HG03060 (cell line): ENCODE data around the gene CD79A.
"Not testable (repeated sequence)": the region's sequence is repeated elsewhere in the genome, so short reads cannot be mapped to it uniquely, and the experiment has no call there.

Experiments used
- ATAC-seq: cut with Tn5 transposase; IDR thresholded peaks from one replicate; pipeline ENCODE4 v1.9.1; 2021; ENCODE audit warnings: low read depth, moderate number of reproducible peaks; ENCODE audit not compliant: unreplicated experiment

Gene CD79A

GRCh38 chr19:41862445-41862986, 14.6 kb upstream of the CD79A start:
- ATAC-seq: no peak

DNA sequence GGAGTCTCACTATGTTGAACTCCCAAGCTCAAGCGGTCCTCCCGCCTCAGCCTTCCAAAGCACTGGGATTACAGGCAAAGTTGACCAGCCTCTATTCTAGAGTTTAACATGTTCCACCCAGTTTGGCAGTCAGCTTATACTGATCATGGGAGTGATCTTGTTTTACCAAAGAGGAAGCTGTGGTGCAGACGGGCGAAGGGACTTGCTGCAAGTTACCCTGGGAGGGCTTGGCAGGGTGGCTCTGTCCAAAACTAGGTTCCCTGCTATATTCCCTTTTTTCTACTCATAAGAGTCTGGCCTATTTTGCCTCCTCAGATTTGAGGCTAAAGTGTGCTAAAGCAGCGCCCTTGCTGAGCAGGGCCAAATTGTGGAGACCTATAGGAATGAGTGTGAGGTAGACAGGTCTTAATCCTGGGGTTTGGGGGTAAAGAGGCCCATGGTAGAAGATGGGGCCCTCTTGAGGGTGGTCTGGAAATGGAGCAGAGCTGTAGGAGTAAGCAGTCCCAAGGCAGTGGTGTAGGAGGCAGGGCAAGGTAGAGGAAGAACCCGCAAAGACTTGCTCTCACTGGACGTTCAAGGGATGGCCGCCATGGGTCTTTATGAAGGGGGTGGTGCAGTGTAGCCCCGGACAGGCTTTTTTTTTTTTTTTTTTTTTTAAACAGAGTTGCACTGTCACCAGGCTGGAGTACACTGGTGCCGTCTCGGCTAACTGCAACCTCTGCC, 13.7 kb upstream of the CD79A start:
- no peak for ATAC-seq

- no peak for ATAC-seq
Observed at GRCh38 chr19:41864374-41864773, 12.7 kb upstream of the CD79A start.

- ATAC-seq: no peak
Observed at GRCh38 chr19:41866284-41866683, 10.8 kb upstream of the CD79A start.

GRCh38 chr19:41868120-41868988, 8.7 kb upstream of the CD79A start:
- no peak for ATAC-seq

GRCh38 chr19:41868989-41869300, 8.1 kb upstream of the CD79A start:
- no peak for ATAC-seq

DNA sequence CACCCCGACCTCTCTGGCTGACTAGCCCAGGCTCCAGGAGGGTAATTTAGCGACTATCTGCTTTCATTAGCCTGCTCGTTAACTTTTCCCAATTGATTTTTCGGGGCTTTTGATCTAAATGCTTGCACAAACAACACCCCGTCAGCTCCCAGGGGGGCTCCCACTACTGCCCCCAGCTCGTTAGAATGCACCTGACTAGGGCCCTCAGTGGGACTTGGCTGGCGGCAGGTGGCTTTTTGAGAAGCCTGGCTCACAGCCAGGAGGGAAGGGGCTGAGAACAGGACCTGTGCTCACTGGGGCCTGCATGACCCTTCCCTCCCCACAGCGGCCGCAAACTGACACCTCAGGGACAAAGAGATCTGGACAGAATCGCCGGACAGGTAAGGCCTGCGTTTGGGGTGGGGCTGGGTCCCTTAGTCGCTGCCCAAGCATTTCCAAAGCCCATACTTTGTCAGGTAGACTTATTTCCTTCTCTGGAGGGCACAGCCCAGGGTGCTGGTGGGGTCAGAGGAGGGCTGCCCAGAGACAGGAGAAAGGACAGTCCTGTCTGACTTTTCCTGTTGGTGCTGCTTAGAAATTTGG, 7.6 kb upstream of the CD79A start:
- ATAC-seq: no peak

- ATAC-seq: no peak
Observed at GRCh38 chr19:41870401-41870873, 6.6 kb upstream of the CD79A start.

GRCh38 chr19:41871573-41872383, 5.3 kb upstream of the CD79A start:
- ATAC-seq: no peak

DNA sequence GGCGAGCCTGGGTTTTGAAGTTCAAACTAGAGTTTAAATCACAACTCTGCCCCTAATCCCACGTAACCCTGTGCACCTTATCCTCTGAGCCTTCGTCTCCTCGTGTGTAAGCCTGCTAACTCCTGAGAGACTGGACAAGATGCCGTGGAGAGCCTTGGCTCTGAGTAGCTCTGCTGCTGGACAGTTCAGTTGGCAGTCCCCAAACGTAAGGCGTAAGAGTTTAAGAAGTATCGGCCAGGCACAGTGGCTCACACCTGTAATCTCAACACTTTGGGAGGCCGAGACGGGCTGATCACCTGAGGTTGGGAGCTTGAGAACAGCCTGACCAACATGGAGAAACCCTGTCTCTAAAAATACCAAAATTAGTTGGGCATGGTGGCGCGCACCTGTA, 4.7 kb upstream of the CD79A start:
- ATAC-seq: no peak

GRCh38 chr19:41872775-41873647, 4.1 kb upstream of the CD79A start:
- ATAC-seq: no peak

DNA sequence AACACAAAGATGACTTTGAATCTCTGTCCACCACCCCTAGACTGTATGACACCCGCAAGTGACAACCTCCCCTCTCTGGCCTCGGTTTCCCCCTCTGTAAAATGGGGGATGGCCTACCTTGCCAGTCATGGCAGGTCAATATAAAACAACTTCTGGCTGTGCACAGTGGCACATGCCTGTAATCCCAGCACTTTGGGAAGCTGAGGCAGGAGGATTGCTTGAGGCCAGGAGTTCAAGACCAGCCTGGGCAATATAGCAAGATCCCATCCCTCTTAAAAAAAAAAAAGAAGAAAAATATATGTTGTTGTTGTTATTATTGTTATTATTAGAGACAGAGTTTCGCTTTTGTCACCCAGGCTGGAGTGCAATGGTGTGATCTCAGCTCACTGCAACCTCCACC, 1.1 kb upstream of the CD79A start:
- ATAC-seq: not testable (repeated sequence)

GRCh38 chr19:41877916-41878905, 1.1 kb downstream of the CD79A start:
- ATAC-seq: no peak

GRCh38 chr19:41879080-41879479, 2.0 kb downstream of the CD79A start:
- no peak for ATAC-seq

GRCh38 chr19:41879670-41880328, 2.7 kb downstream of the CD79A start:
- ATAC-seq: no peak

- ATAC-seq: no peak
Observed at GRCh38 chr19:41880329-41880708, 3.2 kb downstream of the CD79A start.

DNA sequence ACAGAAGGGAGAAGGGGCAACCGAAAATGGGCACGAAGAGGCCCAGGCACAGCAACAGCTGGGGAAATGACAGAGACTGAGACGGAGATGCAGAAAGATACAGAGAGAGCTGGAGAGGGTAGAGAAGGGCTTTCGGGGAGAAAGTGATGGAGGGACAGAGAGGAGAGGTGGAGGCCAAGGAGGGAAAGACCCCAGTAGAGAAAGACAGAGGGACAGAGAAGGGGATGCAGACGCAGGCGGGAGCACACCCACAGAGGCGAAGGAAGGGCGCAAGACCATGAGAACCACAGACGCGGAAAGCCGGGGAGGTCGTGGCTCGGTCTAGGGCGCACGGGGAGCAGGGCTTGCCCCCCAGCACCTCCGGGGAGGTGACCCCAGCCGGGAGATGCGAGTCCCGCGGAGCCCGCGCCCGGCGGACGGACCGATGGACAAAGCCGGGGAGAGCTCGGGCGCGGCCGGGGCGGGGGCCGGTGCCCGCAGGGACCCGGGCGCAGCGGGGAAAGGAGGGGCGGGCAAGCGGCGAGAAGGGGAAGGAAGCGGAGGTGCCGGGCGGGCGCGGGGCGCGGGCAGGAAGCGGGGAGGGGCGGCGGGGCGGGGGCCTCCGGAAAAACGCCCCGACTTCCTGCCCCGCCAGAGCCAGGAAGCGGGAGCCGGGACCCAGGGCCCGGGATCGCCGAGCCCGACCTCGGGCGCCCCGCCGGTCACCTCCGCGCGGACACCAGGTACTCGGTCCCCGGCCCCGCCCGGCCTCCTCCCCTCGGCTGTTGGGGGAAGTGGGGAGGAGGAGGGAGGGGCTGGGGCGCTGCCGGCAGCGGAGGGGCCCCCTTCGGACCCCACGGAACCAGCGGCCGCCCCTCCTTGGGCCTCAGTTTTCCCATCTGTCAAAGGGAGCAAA, 5.7 kb downstream of the CD79A start, which contains the start of gene ARHGEF1:
ARHGEF1 (plus strand) TSS at position 617 of the 895 bp plus-strand sequence. CDS start 4,899 bp downstream, outside the sequence.
- ATAC-seq: no peak
